ENCODE results near the gene OR52E5. TPM values are rescaled to one million over a fixed set of nuclear protein-coding genes. Genes with fewer than 3 reads are reported as not detected.

The OR52E5 gene
- polyA plus RNA-seq, 3 donors: not detected

GRCh38 chr11:5930614-5931013 lies 37.6 kb downstream of the OR52E5 start:
- 84 to 91% (median 90%) methylated on average over 19 of the region's 19 CpGs for WGBS, 3 donors
- no peak overlapping the region for H3K27ac ChIP-seq (ENCODE audit: low read depth, low read length)

- WGBS, 3 donors: 82 to 94% (median 93%) methylated on average over 8 of the region's 8 CpGs
- H3K27ac ChIP-seq (ENCODE audit: low read depth, low read length): no peak overlapping the region
Measured at GRCh38 chr11:5931061-5931460, 38.1 kb downstream of the OR52E5 start.

- no peak overlapping the region for H3K27ac ChIP-seq (ENCODE audit: low read depth, low read length)
- WGBS, 3 donors: 92 to 95% (median 93%) methylated on average over 11 of the region's 11 CpGs
Measured at GRCh38 chr11:5932671-5933070, 39.7 kb downstream of the OR52E5 start.

- WGBS, 3 donors: 87 to 95% (median 94%) methylated on average over 10 of the region's 10 CpGs
- no peak overlapping the region for H3K27ac ChIP-seq (ENCODE audit: low read depth, low read length)
Measured at GRCh38 chr11:5933116-5933515, 40.1 kb downstream of the OR52E5 start.

- 78 to 95% (median 88%) methylated on average over 39 of the region's 39 CpGs for WGBS, 3 donors
- no peak overlapping the region for H3K27ac ChIP-seq (ENCODE audit: low read depth, low read length)
Measured at GRCh38 chr11:5937868-5938602, 45.0 kb downstream of the OR52E5 start.

GRCh38 chr11:5938603-5938965 lies 45.6 kb downstream of the OR52E5 start:
- H3K27ac ChIP-seq (ENCODE audit: low read depth, low read length): no peak overlapping the region
- WGBS, 3 donors: 71 to 82% (median 72%) methylated on average over 21 of the region's 21 CpGs

GRCh38 chr11:5940748-5941147 lies 47.7 kb downstream of the OR52E5 start:
- WGBS, 3 donors: 96 to 98% (median 98%) methylated on average over 2 of the region's 2 CpGs
- no peak overlapping the region for H3K27ac ChIP-seq (ENCODE audit: low read depth, low read length)

- H3K27ac ChIP-seq (ENCODE audit: low read depth, low read length): no peak within 1 kb of the TSS
- 60 to 85% (median 81%) methylated on average over 3 of the region's 3 CpGs for WGBS, 3 donors
Measured at GRCh38 chr11:5941951-5942350, 48.9 kb downstream of the OR52E5 start, which contains the start of gene OR56A3. Gene OR56A3, plus strand, starts transcription at chr11:5942251. Its CDS starts 5,096 bp downstream, at chr11:5947347.

Other genes with a start within 250 kb of the OR52E5 start
- 10 to 100 TPM in 1 of 3 donors, 1 to 10 TPM in 2; 7.7 to 11.2 (median 9.7) TPM for gene TRIM5, start 208.1 kb upstream of the OR52E5 start, polyA plus RNA-seq
- gene TRIM22, start 203.4 kb upstream of the OR52E5 start, polyA plus RNA-seq: 10 to 100 TPM in 2 of 3 donors, 1 to 10 TPM in 1; 8.3 to 43.7 (median 22.8) TPM
- gene OR56B1, start 156.8 kb upstream of the OR52E5 start, polyA plus RNA-seq: not detected
- gene OR52N4, start 139.0 kb upstream of the OR52E5 start, polyA plus RNA-seq: under 1 TPM in 1 of 3 donors, not detected in 2; 0.21 TPM
- gene OR52N5, start 109.9 kb upstream of the OR52E5 start, polyA plus RNA-seq: under 1 TPM in 1 of 3 donors, not detected in 2; 0.04 TPM
- under 1 TPM in 1 of 3 donors, not detected in 2; 0.06 TPM for gene OR52N1, start 101.9 kb upstream of the OR52E5 start, polyA plus RNA-seq
- under 1 TPM in 1 of 3 donors, not detected in 2; 0.14 TPM for gene OR52N2, start 84.3 kb upstream of the OR52E5 start, polyA plus RNA-seq
- not detected for gene OR52E6, start 51.3 kb upstream of the OR52E5 start, polyA plus RNA-seq
- gene OR52E8, start 35.5 kb upstream of the OR52E5 start, polyA plus RNA-seq: not detected
- not detected for gene OR52E4, start 12.6 kb upstream of the OR52E5 start, polyA plus RNA-seq
- not detected for gene OR56A3, start 49.0 kb downstream of the OR52E5 start, polyA plus RNA-seq
- gene OR56A5, start 75.3 kb downstream of the OR52E5 start, polyA plus RNA-seq: not detected
- gene OR52L1, start 93.8 kb downstream of the OR52E5 start, polyA plus RNA-seq: not detected
- gene OR56A4, start 113.7 kb downstream of the OR52E5 start, polyA plus RNA-seq: not detected
- not detected for gene OR56A1, start 137.6 kb downstream of the OR52E5 start, polyA plus RNA-seq
- gene OR56B4, start 214.5 kb downstream of the OR52E5 start, polyA plus RNA-seq: not detected

Data from adipose tissue (tissue), 3 donors.